Measurements from ENCODE around the gene KCNMB4.
A peak's percentile ranks its signal among the peaks of the same experiment; 100 is the strongest.
"Not testable (repeated sequence)": the region's sequence is repeated elsewhere in the genome, so short reads cannot be mapped to it uniquely, and the experiment has no call there.

The KCNMB4 gene

DNA sequence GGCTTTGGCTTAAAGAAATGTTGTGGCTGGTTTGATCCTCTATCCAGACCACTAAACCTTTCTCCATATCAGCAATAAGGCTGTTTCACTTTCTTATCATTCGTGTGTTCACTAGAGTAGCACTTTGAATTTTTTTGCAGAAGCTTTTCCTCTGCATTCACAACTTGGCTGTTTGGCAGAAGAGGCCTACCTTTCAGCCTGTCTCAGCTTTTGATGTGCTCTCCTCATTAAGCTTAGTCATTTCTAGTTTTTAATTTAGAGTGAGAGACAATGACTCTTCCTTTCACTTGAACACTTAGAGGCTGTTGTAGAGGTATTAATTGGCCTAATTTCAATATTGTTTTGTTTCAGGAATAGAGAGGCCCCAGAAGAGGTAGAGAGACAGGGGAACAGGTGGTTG lies 13.8 kb downstream of the KCNMB4 start:
- no peak for DNase-seq

DNA sequence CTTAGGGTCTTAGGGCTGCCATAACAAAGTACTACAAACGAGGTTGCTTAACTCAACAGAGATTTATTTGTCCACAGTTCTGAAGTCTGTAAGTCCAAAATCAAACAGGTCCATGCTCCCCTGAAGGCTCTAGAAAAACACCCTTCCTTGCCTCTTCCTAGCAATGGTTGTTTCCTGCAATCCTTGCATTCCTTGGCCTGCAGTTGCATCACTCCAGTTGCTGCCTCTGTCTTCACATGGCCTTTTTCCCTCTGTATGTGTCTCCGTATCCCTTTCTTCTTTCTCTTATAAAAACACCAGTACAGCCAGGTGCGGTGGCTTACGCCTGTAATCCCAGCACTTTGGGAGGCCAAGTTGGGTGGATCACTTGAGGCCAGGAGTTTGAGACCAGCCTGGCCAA lies 17.4 kb downstream of the KCNMB4 start:
- DNase-seq: no peak

DNA sequence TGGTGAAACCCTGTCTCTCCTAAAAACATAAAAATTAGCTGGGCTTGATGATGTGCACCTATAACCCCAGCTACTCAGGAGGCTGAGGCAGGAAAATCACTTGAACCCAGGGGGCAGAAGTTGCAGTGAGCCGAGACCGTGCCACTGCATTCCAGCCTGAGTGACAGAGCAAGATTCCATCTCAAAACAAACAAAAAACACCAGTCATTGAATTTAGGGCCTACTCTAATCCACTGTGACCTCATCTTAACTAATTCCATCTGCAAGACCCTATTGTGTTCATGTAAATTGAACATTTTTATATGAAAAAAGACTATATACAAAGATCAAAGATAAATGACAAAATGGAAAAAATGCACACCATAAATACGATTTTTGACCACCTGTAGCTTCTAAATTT lies 17.8 kb downstream of the KCNMB4 start:
- no peak for DNase-seq

DNA sequence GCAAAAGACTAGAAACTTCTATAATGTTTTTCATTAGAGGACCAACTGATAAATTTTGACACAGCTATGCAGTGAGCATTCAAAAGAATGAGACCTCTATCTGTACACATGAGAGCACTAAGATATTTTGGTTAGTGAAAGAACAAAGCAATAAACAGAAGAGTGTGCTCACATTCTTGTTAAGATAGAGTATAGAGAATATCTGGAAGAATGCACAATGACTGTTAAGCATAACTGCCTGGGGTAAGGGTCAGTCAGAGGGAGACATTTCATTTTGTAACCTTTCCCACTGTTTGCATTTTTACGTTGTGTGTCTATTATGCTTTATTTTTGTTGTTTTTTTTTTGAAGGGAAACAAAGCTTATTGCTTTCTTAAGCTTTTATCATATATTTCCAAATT lies 20.7 kb downstream of the KCNMB4 start:
- no peak for DNase-seq

DNA sequence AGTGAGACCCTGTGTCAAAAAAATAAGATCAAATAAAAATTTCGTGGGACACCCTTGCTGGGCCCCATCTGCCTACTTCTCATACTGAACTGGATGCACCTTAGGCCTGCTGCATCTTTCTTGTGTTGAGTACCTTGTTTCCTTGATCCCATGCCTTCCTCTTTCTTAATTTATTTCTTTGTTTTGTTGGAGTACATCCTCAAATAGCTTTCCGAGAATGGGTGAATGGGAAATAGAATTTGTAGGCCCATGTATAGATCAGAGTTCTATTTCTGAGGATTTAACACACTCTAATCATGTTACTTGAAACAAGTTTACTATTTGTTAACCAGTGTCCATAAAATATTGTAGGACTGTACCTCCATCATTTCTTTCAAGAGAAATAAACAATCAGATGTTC lies 23.6 kb downstream of the KCNMB4 start:
- no peak for DNase-seq

DNA sequence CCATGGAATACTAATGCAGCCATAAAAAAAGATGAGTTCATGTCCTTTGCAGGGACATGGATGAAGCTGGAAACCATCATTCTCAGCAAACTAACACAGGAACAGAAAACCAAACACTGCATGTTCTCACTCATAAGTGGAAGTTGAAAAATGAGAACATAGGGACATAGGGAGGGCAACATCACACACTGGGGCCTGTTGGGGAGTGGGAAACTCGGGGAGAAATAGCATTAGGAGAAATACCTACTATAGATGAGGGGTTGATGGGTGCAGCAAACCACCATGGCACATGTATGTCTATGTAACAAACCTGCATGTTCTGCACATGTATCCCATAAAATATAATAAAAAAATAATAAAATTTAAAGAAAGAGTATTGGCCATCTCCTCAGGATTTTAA lies 26.5 kb downstream of the KCNMB4 start:
- DNase-seq: not testable (repeated sequence)

DNA sequence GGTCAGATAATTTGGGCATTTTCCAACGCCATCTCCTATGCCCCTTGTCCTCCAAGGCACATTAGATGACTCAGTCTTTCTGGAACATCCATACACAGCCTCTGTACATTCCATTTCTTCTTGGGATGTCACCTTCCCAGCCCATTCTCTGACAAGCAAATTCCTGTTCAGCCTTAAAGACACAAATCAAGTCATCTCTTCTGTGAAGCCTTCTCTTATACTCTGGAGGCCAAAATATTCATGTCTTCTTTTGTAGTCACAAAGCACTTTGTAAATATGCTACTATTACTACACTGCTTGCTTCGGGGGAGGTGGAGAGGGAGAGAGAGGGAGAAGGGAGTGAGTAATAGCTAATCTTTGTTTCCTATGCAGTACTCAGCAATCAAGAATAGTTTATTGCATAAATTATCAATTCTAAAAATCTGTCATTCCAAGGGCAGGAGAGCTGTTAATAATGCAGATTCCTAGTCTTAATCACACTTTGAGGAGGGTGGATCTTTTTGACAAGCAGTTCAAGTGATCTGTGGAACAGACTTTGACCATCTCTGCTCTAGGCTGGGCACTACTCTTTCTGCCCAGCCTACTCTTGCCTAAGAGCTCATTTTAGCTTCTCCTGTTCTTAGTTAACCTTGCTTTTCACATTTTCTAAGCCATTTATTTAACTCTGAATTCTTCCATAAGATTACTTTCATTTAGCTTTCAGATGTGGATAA lies 27.9 kb downstream of the KCNMB4 start:
- no peak for DNase-seq

DNA sequence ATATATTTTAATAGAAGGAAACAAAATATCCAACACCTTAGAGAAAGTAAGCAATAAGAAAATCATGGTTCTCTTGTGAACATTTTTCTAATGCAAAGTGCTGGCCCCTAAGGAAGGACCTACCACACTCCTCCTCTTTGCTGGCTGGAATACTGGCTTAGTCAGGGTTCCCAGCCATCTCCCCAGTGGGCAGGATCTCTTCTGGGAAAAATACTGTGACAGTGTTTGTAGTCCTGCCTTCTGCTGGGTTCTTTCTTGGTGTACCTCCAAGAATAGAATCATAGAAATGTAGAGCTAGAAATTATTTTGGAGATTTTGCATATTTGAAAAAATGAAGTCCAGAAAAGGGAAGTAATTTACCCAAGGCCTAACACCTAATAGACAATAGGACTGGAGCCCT lies 31.9 kb downstream of the KCNMB4 start:
- DNase-seq: no peak

DNA sequence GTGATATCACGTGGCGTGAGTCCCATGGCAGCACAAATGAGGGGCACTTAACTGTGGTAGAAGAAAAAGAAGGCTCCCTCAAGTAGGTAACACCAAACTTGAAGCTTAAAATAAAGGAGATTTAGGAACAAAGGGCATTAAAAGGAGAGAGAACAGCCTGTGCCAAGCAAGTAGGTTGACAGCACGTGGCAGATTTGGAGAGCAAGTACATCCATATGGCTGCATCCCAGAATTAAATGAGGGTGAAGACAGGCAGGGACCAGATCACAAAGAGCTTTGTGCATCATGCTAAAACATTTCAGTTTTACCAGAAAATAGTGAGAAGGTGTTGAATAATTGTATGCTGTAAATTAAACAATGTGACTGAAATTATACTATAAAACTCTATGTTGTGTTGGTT lies 32.8 kb downstream of the KCNMB4 start:
- no peak for DNase-seq

DNA sequence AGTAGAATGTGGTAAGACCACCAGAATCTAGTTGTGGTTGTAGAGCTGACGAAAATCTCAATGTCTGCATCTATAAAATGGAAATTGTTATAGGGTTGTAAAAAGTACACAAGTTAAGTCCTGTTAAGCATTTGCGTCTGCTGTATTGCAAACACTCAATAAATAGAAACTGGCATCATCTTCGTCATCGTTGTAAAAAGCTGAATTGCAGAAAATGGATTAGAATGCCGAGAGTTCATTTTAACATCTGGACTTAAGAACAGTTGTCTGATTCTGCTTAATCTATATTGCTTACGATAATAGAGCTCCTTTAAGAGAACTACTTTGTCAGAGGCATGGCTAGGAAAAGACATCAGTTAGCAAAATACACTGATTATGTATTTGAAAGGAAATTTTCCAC lies 33.2 kb downstream of the KCNMB4 start:
- DNase-seq: no peak

DNA sequence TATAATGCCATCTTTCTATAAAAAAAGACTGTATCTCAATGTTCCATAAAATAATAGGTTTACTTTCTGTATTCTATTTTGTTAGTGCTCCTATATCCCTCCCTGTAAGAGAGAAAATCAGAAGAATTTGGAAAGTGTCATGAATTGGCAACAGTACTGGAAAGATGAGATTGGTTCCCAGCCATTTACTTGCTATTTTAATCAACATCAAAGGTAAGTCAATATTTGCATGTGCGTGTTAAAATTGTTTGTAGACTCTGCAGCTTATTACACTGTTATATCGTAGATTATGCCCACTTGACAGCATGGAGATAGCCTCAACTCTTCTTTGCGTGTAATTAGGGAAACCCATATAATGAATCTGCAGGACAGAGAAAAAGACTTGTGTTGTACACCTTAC lies 34.0 kb downstream of the KCNMB4 start:
- DNase-seq: peak; percentile 54

DNA sequence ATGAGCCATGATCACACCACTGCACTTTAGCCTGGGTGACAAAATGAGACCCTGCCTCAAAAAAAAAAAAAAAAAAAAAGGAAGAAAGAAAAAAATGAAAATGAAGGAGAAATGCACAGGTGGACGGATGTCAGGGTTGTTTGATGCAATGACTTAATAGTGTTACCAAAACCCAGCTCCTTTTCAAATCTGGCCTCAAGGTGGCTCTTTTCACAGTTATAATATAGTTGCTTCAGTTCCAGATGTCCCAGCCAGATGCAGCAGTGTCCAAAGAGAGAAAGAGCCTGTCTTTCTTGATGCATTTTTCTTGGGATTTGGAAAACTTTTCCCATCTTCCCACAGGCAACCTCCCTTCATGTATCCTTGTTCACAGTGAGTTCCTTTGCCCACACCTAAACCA lies 36.5 kb downstream of the KCNMB4 start:
- DNase-seq: no peak

DNA sequence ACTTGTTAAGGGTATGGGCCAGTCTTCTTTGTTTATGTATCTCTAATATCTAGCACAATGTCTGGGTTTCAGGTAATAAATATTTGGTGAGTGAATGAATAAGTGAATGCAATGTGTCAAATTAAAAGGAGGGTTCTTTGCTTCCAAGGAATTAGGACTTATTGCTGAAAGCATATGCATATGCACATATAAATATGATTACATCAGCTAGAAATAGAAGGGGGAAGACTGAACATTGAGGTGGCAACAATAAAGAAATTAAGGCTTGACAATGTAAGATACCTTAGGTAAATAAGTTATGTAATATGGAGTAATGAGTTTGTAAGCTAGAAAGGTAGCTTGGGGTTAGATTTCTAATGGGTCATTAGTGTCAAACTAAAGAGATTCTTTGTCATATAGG lies 37.7 kb downstream of the KCNMB4 start:
- DNase-seq: no peak

DNA sequence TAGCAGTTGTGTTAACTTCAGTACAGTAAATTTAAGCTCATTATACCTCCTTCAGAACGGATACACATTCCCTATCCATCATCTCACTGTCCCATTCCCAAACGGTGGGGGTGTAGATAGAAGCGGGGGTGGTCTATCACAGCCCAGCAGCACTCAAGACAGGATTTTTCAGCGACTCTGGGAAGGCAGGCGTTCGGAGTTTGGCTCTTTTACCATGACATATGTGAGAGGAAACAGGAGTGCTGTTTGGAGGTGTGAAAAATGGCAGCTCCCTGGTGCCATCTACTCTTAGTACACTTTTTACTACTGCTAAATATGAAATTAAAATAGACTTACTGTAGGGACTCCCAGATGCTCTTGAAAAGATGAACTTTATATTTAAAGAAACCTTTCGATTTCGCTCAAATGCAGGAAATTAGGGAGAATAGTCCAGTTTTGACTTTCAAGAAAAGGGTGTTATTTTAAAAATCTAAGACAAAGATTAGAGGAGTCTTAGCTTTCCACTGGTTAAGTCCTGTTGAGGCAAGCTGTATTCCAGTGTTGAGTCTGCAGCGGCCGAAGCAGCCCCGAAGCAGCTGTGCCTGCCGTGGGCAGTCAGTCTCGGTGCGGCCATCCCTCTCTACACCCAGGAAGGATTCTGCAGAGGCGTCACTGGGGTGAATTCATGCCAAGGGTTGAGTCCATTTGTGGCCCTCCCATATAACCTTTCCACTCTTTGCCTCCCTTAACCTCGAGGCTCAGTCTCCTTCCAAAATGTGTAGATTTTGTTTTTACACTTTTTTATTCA lies 42.1 kb downstream of the KCNMB4 start:
- DNase-seq: no peak

DNA sequence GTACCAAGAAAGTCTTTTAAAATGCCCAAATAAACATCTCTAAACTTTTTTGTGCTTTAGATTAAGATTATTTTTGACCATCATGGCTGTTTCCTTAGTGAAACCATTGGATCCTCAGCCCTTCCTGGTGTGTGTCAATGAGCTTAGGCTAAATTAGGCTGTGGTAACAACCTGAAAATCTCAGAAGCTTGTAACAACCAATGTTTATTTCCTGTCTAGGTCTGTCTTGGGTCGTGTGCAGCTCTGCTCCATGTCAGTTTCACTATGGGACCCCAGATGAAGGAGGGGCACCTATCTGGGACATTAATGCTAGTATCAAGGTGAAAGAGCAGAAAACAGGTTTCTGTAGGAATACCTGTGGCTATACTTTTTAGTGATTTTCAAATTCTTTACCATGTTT lies 49.9 kb downstream of the KCNMB4 start:
- DNase-seq: no peak

DNA sequence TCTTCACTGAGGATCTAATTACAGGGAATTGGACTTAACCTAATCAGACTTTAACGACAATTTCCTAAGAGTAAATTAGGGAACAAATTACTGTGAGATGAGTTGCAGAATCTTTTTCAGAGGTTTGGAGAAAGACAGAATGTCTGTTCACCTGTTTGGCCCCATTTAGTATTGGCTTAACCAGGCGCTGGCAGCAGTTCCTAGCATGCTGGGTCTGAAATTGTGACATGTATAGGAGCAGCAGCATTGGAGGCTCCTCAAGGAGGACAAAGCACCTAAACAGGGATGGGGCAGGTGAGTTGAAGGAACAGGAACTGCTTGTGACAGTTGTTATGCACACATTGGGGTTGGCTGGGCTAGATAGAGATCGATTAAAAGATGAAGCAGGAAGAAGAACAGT lies 51.0 kb downstream of the KCNMB4 start:
- DNase-seq: no peak

DNA sequence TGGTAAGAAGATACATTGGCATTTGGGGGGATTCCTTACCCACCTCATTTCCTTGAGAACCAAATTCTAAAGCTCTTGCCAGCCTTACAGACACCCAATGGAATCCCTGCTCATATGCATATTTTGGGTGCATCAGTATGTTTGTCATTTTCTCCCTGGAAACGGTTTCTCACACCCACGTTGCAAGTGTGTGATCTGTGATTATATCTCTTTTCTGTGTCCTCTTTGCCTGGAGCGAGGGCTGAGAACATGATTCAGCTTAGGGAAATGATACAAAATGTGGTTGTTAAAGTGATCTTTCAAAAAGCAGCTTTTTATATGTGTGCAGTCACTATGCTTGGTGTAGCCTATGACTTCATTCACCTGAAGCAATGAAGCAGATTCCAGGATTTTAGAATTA lies 52.0 kb downstream of the KCNMB4 start:
- no peak for DNase-seq

DNA sequence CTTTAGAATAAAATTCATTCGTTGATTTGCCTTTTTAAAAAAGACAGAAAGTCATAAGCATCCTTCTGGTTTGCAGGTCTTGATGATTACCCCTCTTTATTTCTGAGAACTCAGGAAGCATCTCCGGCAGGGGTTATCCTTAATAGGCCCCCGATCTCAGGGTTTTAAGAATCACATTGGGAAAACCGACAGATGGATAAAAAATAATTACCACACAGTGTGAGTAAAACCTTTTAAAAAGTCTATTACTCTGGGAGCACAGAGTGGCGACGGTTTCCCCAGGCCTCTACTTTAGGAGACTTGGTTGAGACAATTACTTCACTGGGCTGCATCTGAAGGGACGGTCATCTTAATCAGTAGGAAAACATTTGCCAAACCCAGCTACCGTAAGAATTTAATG lies 56.5 kb downstream of the KCNMB4 start:
- DNase-seq: no peak

DNA sequence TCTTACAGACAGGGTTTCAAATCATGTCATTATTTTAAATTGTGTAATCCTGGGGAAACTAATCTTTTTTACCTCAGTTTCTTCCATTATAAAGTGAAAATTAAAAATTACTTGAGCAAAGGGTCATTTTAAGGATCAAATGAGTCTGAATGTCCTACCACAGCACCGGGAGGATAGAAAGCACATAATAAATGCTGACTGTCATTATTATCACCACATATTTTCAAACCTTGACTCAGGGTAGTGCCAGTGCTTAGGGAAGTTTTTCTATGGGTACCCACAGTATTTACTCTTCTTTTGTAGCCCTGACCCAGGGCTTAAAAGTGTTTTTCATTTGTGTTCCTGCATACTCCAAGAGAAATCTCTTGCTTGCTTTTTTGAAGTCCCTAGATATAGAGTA lies 60.5 kb downstream of the KCNMB4 start:
- no peak for DNase-seq

DNA sequence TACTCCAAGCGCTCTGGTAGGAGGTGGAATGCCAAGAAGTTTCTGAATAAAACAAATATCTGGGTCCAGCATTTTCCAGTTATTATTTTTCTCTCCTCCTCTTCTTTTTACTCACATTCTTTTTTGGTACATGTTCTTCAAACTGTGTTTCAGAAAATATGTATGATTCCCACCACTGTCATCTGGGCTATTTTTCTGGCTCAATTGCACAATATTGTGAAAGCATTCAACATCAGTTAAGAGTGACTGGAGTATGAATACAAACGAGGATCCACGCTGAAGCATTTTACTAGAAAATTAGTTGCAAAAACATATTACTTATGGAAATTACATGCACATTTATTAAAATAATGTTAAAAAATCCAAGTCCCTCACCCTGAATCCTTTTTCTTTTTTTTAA lies 61.5 kb downstream of the KCNMB4 start:
- DNase-seq: no peak

DNA sequence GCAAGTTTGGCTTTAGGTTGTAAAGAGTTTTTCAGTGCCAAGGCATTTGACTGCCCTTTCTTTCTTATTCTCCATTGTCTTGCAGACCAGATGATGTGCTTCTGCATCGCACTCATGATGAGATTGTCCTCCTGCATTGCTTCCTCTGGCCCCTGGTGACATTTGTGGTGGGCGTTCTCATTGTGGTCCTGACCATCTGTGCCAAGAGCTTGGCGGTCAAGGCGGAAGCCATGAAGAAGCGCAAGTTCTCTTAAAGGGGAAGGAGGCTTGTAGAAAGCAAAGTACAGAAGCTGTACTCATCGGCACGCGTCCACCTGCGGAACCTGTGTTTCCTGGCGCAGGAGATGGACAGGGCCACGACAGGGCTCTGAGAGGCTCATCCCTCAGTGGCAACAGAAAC lies 64.3 kb downstream of the KCNMB4 start:
- no peak for DNase-seq

DNA sequence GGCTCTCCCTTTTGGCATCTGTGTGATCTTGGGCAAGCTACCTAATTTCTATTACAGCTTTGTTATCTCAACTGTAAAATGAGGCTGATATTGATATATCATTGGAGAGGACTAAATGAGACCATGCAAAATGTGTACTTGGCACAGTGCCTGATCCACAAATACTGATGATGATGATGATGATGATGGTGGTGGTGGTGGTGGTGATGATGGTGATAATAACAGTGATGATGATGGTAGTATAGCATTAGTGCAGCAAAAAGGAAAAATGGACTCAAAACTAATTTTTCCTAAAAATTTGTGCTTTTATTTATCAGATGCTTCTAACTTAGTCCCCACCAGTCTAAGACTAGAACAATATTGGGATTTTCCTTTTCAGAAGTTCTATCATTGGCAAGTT lies 70.7 kb downstream of the KCNMB4 start:
- no peak for DNase-seq

DNA sequence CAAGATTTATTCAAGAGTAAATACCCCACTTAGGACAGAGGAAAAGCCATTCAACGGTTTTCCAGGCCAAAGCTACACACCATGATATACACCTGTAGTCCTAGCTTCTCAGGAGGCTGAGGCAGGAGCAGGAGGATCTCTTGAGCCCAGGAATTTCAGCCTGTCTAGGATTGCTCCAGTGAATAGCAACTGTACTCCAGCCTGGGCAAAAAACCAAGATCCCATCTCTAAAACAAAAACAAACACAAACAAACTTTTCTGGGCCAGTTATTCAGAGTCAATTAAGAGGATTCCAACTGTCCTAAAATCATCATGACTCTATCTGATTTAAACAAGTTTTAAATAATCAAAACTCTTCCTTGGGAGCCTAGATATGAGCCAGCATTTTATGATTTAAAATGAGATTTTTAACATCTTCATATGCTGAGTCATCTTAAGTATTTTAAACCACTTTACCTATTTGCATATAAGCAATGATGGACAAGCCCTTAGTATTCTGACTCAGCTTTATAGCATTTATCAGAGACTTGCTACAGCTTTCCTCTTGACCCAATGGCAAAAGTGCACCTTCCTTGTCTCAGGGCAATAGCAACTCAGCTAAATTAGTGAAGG lies 77.1 kb downstream of the KCNMB4 start:
- no peak for DNase-seq

DNA sequence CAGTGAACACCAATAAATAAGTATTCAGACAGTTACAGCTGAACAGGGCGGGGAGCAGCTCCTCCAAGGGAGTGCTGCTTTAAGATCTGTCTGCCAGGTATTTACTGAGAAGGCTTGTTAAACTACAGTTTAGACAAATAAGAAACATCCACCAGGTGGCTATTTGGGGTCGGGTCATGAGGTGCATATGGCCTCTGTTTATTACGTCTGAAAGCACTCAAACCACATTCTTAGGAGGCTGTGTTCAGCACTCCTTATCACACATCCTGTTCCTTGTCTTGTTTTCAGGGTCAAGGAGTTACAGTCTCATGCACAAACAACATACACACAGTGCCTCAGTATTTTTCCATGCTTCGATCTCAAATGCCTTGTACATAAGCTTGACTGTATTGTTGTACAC lies 78.8 kb downstream of the KCNMB4 start:
- DNase-seq: no peak

All from NCI-H748 treated with DMSO at 0.1 percent for 48 hours (cell line).